HG03439 (cell line): ENCODE measurements around the gene AIRE.

Source experiments
- ATAC-seq: cut with Tn5 transposase; IDR thresholded peaks from one replicate; pipeline ENCODE4 v1.9.1; 2021; ENCODE audit warnings: mild to moderate bottlenecking, moderate library complexity; ENCODE audit not compliant: unreplicated experiment

Gene AIRE

GRCh38 chr21:44322621-44323325 is 37.1 kb downstream of the AIRE start:
- no peak for ATAC-seq

GRCh38 chr21:44323591-44323990 is 37.9 kb downstream of the AIRE start:
- no peak for ATAC-seq

- no peak for ATAC-seq
These were observed 38.6 kb downstream of the AIRE start for GRCh38 chr21:44324106-44324853.

- no peak for ATAC-seq
These were observed 39.1 kb downstream of the AIRE start for GRCh38 chr21:44324854-44325107.

GRCh38 chr21:44325386-44326271 is 40.0 kb downstream of the AIRE start:
- no peak for ATAC-seq

- no peak for ATAC-seq
These were observed 40.6 kb downstream of the AIRE start for GRCh38 chr21:44326272-44326647.

GRCh38 chr21:44326716-44327602 is 41.3 kb downstream of the AIRE start:
- ATAC-seq, result no peak

GRCh38 chr21:44327603-44327974 is 41.9 kb downstream of the AIRE start:
- ATAC-seq, result no peak

GRCh38 chr21:44328242-44328895 is 42.7 kb downstream of the AIRE start:
- no peak for ATAC-seq

- ATAC-seq, result no peak
These were observed 43.6 kb downstream of the AIRE start for GRCh38 chr21:44329086-44329889.

- no peak for ATAC-seq
These were observed 44.5 kb downstream of the AIRE start for GRCh38 chr21:44329971-44330681.

GRCh38 chr21:44330698-44331097 is 45.0 kb downstream of the AIRE start:
- no peak for ATAC-seq

- ATAC-seq, result no peak
These were observed 45.5 kb downstream of the AIRE start for GRCh38 chr21:44331209-44331608.

- no peak for ATAC-seq
These were observed 46.1 kb downstream of the AIRE start for GRCh38 chr21:44331650-44332307.

GRCh38 chr21:44332383-44332782 is 46.7 kb downstream of the AIRE start:
- no peak for ATAC-seq

GRCh38 chr21:44332965-44333364 is 47.3 kb downstream of the AIRE start:
- no peak for ATAC-seq

- no peak for ATAC-seq
These were observed 48.0 kb downstream of the AIRE start for GRCh38 chr21:44333509-44334328.
